Measurements from ENCODE around the gene BLOC1S3. TPM values are rescaled to one million over a fixed set of nuclear protein-coding genes. Genes with fewer than 3 reads are reported as not detected.

The BLOC1S3 gene
- total RNA-seq, 1 donor from 2014 or later, result 12.5 TPM

Other genes with a start within 250 kb of the BLOC1S3 start
- gene APOC4, start 236.5 kb upstream of the BLOC1S3 start, total RNA-seq, result not detected
- not detected for gene APOC2, start 232.7 kb upstream of the BLOC1S3 start, total RNA-seq
- 130 TPM for gene CLPTM1, start 223.4 kb upstream of the BLOC1S3 start, total RNA-seq
- gene RELB, start 177.3 kb upstream of the BLOC1S3 start, total RNA-seq, result 2.9 TPM
- 93.5 TPM for gene CLASRP, start 139.7 kb upstream of the BLOC1S3 start, total RNA-seq
- 5.6 TPM for gene ZNF296, start 102.3 kb upstream of the BLOC1S3 start, total RNA-seq
- gene GEMIN7, start 99.5 kb upstream of the BLOC1S3 start, total RNA-seq, result 42.0 TPM
- 23.8 TPM for gene PPP1R37, start 85.6 kb upstream of the BLOC1S3 start, total RNA-seq
- gene NKPD1, start 17.8 kb upstream of the BLOC1S3 start, total RNA-seq, result 14.0 TPM
- 28.7 TPM for gene TRAPPC6A, start 547 bp upstream of the BLOC1S3 start, total RNA-seq
- gene EXOC3L2, start 66.6 kb downstream of the BLOC1S3 start, total RNA-seq, result 6.1 TPM
- 16.7 TPM for gene MARK4, start 72.5 kb downstream of the BLOC1S3 start, total RNA-seq
- not detected for gene CKM, start 144.1 kb downstream of the BLOC1S3 start, total RNA-seq
- 20.9 TPM for gene KLC3, start 162.0 kb downstream of the BLOC1S3 start, total RNA-seq
- gene ERCC2, start 191.8 kb downstream of the BLOC1S3 start, total RNA-seq, result 17.9 TPM
- 111 TPM for gene PPP1R13L, start 226.3 kb downstream of the BLOC1S3 start, total RNA-seq
- gene POLR1G, start 227.9 kb downstream of the BLOC1S3 start, total RNA-seq, result 2.2 TPM
- gene ERCC1, start 245.1 kb downstream of the BLOC1S3 start, total RNA-seq, result 123 TPM